HG03442 (cell line): ENCODE data around the gene ANKRD23.
"Not testable (repeated sequence)": the region's sequence is repeated elsewhere in the genome, so short reads cannot be mapped to it uniquely, and the experiment has no call there.

Experiments used
- ATAC-seq: cut with Tn5 transposase; IDR thresholded peaks from one replicate; pipeline ENCODE4 v1.9.1; 2021; ENCODE audit warnings: mild to moderate bottlenecking, moderate library complexity; ENCODE audit not compliant: unreplicated experiment

The ANKRD23 gene

DNA sequence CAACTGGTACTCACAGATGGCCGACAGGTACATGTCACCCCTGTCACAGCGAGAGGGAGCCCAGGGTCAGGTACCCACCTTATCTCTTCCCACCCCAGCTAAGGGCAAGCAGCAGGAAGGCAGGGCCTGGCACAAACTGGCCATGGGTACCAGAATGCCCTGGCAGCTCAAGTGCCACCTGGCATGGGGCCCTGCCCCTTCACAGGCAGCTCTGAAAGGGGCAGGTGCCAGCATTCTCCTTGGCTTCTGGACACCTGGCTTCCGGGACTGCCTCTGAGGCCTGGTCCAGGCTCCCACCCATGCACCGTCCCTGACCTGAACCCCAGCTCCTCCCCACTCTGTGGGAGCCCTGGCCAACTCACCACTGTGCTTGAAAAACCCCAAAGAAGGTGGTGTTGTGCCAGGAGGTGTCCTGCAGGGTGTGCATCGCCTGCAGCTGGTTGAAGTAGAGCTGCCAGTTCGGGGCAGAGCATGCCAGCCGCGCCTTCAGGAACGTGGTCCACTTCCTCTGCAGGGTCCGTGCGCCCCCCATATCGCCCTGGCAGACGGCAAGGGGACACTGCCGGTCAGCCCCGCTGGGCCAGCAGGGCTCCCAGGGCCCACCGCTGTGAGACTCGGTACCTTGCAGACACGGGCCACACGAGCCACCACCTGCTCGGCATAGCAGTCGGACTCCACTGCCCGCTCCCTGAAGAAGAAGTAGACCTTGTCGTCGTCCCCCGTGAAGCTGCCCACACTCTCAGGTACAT, 20.7 kb upstream of the ANKRD23 start:
- no peak for ATAC-seq

DNA sequence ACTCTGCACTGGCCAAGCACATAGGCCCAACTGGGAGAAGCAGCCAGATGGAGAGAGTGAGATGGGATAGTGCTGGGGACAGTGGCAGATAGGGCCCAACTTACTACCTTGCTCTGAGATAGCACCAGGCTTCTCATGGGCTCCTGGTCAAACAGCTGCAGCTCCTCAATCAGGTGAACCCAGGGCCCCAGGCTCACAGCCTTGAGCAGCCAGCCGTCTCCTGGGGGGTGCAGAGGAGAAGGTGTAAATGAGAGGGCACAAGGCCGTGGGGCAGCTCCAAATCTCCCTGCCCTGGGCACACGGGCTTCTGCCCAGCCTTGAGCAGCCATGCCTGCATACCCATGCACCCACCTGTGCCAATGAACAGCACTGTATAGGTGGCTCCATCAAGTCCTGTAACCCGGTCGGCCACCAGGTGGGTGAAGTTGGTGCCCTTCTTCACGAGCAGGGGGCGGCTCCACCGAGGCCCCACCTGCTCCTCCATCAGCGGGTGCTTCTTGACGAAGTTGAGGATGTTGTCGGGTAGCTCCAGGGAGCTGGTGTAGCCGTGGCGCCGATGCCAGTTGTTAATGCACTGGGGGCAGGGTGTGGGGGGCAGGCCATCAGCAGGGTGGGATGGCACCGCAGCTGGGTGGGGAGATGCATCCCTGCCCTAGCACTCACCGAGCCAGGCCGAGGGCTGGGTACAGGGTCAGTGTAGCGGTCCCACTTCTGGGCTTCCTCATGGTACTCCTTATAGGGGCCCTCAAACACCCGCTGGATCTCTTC, 19.9 kb upstream of the ANKRD23 start:
- ATAC-seq: no peak

DNA sequence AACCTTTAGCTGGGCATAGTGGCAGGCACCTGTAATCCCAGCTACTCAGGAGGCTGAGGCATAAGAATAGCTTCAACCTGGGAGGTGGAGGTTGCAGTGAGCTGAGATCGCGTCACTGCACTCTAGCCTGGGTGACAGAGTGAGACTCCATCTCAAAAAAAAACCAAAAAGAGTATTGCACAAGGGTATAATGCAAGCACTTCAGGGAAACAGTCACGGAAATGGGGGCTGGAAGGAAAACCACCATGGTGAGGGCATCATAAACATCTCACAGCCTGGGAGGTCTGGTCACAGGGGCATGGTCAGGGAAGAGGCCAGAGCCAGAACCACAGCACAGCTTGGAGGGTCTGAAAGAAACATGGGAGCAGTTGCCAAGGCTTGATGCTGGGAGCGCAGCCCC, 19.2 kb upstream of the ANKRD23 start:
- not testable (repeated sequence) for ATAC-seq

- ATAC-seq: no peak
Observed at GRCh38 chr2:96861074-96861473, 17.3 kb upstream of the ANKRD23 start.

DNA sequence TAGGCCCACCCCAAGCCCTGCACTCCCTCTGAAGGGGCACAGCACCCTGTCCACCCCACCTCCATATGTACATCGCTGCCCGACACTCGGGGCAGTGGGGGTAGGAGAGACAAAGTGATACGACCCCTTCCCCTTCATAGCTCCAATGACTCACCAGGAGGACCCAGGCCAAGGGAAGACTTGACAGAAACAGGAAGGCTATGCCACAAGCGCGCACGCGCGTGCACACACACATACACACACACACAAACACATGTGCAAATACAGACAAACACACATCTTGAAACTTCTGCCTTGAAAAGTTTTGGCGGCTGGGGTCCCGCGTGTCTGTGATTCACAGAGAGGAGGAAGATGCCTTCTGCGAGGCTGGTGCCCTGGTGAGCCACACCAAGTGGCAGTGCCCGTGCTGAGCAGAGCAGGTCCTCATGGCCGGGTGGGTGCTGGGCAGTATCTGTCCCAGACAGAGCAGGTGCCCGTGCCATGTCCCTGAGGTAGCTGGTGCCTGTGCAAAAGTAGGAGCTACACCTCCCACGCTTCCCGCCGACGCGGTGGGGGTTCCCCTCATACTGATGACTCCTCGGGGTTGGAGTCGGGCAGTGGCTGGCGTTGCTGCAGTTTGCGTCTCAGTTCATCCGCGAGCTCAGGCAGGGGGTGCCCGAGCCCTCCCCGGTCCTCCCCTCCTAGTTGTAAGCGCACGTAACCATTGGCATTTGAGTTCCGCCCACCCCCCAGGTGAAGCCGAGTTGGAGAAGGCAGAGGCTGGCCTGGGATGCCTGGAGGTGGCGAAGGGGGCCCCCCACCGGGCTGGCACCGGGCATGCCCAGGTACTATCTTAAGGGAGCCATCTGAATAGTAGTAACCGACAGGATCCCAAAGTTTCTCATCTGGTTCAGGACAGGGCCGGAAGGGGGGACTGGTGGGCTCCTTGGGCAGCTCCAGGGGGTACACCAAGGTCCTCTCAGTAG, 16.5 kb upstream of the ANKRD23 start:
- no peak for ATAC-seq

- no peak for ATAC-seq
Observed at GRCh38 chr2:96859681-96860064, 15.9 kb upstream of the ANKRD23 start.

DNA sequence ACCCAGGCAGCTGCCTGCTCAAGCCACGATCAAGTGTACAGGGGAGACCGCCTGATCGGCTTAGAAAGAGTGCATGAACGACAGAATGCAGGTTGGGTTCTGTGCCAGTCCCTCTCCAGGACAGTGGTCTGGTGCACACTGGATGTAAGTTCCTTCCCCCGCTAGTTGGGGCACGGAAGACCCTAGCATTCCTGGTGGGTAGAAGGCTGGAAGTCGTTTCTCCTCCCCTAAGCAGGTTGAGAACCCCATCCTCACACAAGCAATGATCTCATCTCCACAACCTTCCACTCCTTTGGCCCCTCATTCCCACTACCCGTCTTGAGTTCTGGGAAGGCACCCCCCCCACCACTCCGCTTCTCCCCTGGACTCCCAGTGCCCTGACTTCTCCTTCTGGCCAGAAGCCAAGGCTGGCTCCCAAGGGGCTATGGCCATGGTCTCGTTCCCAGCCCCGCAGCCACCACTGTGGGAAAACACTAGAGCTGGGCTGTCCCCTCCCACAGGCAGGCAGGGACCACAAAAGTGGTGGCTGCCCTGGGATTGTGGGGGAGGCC, 15.4 kb upstream of the ANKRD23 start:
- ATAC-seq: no peak

- ATAC-seq: peak; percentile 89
Observed at GRCh38 chr2:96857667-96858372, 14.0 kb upstream of the ANKRD23 start, which contains the start of gene ANKRD39. ANKRD39 (minus strand) TSS chr2:96858016; CDS start chr2:96857987, 29 bp downstream.

DNA sequence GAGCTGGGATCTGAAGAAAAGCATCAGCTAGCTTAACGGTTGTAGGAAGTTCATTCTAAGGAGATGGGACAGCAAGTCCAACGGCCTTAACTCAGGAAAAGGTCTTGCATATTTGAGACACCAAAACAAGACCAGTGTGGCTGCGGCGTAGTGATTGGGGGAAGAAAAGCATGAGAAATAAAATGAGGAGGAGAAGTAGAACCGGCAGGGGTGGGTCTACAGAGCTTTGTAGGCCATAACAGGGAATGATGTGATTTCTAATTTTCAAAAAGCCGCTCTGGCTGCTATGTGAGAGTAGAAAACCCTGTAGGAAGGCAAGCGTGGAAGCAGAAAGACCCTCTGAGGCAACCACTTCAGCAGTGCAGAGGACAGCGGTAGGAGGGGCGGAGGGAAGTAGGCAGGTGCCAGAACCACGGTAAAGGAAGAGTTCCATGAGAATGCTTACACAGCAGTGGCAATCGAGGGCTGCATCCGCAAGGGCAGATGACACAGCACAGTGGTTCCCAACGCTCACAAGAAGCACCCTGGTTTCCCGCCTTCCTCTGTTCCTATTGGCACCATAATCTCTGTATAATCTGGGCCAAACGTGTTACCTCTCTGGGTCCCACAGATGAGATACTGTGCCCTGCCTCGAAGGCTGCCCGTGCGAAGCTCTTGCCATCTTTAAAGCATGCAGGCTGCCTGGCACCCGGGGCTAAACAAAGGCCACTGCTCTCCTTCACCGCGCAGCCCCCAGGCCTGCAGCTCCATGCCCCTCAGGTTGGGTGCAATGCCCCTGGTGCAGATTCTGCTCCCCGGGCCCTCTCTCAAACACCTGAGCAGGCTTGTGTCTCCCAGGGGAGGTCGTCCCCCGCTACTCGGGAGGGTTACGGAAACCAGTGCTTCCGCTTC, 13.2 kb upstream of the ANKRD23 start:
- peak; percentile 19 for ATAC-seq

DNA sequence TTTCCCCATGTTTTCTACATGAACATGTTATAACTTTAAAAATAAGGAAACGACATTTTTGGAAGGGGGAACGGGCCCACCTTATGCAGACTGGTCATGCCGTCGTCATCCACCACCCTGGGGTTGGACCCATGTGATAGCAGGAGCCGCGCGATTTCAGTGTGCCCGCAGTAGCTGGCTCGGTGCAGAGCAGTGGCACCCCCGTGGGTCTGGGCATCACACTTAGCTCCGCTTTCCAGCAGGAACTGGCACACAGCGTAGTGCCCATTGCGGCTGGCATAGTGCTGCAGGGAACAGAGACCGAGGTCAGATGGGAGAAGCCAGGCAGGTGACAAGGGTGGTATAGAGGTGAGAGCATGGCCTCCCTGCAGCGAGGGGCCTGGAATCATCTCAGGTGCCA, 9.5 kb upstream of the ANKRD23 start:
- no peak for ATAC-seq

DNA sequence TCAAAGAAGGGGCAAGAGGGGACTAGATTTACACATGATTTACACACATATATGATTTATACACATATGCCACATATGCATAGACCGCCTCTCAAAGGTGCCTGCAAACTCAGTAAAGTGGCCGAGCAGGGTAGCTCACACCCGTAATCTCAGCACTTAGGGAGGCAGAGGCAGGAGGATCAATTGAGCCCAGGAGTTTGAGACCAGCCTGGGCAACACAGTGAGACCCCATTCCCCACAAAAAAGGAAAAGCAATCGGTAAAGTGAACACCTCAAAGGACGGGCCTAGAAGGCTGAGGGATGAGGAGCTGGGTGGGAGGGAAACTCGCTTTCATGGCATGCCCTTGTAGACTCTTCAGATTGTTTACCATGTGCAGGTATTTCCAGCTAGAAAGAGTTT, 8.8 kb upstream of the ANKRD23 start:
- ATAC-seq: no peak

DNA sequence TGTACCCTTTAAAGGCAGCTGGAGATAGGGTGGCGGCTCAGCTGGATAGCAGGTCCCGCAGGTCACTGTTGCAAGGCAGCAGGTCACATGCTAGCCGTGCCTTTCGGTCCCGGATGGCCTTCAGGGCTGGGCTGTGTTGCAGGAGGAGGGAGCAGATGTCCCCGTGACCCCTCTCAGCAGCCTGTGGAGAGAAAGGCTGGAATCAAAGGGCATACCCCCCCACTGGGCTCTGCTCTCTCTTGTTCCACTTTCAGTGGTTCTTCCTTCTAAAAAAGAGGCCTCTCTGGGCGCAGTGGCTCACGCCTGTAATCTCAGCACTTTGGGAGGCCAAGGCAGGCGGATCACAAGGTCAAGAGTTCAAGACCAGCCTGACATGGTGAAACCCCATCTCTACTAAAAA, 4.4 kb upstream of the ANKRD23 start:
- ATAC-seq: no peak

- no peak for ATAC-seq
Observed at GRCh38 chr2:96847586-96847985, 3.8 kb upstream of the ANKRD23 start.

GRCh38 chr2:96846825-96847224, 3.0 kb upstream of the ANKRD23 start:
- ATAC-seq: no peak

GRCh38 chr2:96844405-96844808, 586 bp upstream of the ANKRD23 start:
- ATAC-seq: no peak

DNA sequence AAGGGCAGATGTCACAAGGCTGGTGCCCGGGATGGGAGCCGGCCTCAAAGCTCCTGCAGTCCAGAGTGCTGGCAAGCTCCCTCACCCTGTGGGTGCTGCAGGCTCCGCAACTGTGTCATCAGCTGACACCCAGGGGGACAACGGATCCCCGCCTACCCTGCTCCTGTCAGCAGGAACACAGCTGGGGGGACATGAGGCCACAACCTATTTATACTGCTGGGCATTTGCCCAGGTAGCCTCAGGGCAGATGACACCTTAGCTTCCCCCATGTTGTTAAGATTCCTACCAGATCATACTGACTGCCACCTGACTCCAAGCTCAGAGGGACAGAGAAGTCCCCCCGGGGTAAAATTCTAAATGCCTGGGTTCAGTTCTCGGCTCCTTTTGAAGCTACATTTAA, 1.2 kb downstream of the ANKRD23 start:
- ATAC-seq: no peak

DNA sequence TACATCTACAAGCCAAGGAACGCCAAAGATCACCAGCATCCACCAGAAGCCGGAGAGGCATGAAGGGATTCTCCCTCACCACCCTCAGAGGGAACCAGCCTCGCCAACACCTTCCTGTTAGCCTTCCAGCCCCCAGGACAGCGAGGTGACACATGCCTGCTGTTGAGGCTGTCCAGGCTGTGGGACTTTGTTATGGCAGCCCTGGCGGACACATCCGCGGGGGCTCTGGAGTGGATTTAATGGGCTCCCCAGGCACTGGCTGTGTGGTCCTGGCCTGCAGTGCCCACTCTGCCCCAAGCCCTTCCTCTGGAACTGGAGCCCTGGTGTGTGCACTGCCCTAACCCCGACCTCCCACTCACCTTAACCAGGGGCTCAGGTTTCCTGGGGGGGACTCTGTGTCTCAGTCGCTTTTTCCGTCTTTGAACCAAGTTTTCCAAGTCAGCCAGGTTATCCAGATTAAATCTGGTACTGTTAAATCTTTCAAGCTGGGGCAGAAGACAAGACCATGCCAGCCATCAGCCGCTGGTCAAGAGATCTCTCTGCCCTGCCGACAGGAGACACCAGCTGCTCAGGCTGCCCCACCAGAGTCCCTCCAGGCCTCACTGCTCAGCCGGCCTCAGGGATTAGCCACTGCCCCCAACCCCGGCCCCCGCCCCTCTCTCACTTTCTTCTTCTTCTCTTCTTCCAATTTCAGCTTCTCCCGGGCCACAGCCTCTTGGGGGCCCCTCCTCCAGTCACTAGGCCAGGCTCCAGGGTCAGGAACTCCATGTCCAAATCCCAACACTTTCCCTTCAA, 1.9 kb downstream of the ANKRD23 start:
- ATAC-seq: no peak
